Sigmoid colon (tissue), 3 donors: Measurements from ENCODE around the gene TMEM53.

Source experiments
- CTCF ChIP-seq, 4 experiments: fragments of 450-650 bp in 3 of 4; fragments of 200-600 bp in 1 of 4; IDR thresholded peaks; one replicate each; pipeline ENCODE4 v1.5.1; 2016 to 2019; ENCODE audit warnings: antibody characterized with exemption in 4 of 4, mild to moderate bottlenecking in 3 of 4, moderate library complexity in 2 of 4
- POLR2A ChIP-seq, 2 donors: fragments of 450-650 bp; IDR thresholded peaks; one replicate each; pipeline ENCODE4 v1.6.1; 2016; ENCODE audit warnings: antibody characterized with exemption in 2 of 2, mild to moderate bottlenecking in 2 of 2, moderate library complexity in 2 of 2

- TF ChIP-seq CTCF (IDR thresholded peaks at IDR 0.05) (no peak), POLR2A (IDR thresholded peaks at IDR 0.05) (no peak)
These were observed 57.1 kb downstream of the TMEM53 start for GRCh38 chr1:44616991-44617702.
